GM12864 (cell line): ENCODE data around the gene CASZ1.

Experiments
- DNase-seq: peaks from one replicate; pipeline ENCODE4 v3.0.0-alpha.2; 2011; ENCODE audit warnings: low read depth
- H3K4me3 ChIP-seq: 2 replicates; pipeline ENCODE4 v1.5.1; 2011; ENCODE audit warnings: mild to moderate bottlenecking, low read depth, low read length, control low read depth
- CTCF ChIP-seq: IDR thresholded peaks from 2 replicates; pipeline ENCODE4 v1.5.1; 2011; ENCODE audit warnings: low read depth, mild to moderate bottlenecking, moderate library complexity, low read length, control low read depth, inconsistent platforms; ENCODE audit errors: missing control alignments

CASZ1 gene

GRCh38 chr1:10721381-10722321 is 74.8 kb downstream of the CASZ1 start:
- no peak overlapping the region for H3K4me3 ChIP-seq

DNA sequence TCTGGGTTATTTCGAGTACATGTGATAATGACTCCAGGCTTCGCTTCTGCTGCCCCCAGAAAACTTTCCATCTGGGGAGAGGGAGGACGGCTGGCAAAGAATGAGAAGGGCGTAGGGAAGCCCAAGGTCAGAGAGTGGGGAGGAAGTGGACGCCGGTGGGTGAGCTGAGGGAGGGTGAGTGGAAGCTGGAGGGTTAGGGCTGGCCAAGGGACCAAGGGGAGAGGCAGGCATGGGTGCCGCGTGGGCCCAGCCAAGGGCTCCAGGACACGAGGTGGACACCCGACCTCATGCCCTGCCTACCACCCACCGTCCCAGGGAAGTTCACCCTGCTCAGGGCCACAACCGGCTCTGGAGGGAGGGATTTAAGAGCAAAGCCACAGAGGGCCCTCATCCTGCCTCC is 75.8 kb downstream of the CASZ1 start:
- no peak overlapping the region for H3K4me3 ChIP-seq
- DNase-seq = no peak
- no peak for TF ChIP-seq CTCF

More at GRCh38 chr1:10721381-10722321, 74.8 kb downstream of the CASZ1 start:
- no peak for TF ChIP-seq CTCF
- DNase-seq = no peak

DNA sequence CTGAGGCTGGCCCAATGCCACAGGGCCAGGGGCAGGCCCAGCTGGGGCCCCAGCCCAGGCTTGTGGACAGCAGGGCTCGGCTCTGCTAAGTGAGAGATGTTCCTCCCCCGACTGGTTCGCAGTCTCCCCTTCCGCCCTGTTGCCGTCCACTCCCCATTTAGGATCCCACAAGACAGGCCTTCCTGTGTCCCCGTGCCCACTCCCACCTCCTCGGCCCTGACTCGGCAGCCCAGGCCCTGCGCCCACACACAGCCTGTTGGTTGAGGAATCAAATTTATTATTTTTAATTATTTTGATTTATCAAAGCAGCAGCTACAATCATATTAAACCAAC is 78.4 kb downstream of the CASZ1 start:
- no peak for DNase-seq
- no peak overlapping the region for H3K4me3 ChIP-seq
- no peak for TF ChIP-seq CTCF

- TF ChIP-seq CTCF = no peak
- DNase-seq = no peak
- H3K4me3 ChIP-seq = no peak overlapping the region
Observed at GRCh38 chr1:10717296-10718082, 79.0 kb downstream of the CASZ1 start.

DNA sequence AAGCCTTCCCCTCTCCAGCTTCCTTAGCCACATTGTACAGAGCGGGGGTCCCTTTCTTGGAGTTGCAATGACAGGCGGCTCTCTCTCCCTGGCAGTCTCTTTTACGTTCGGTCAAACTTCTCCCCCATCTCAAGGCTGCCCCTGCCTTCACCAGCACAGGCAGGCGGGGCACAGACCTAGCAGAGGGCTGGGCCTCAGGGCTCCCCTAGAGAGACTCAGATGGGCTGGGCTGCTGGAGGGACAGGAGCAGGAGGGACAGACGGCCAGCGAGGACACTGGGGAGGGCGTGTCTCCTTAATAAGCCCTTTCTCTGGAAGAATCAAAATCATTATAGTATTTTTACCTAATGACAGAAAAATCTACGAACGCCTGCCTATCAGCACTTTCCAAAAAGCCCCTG is 79.6 kb downstream of the CASZ1 start:
- H3K4me3 ChIP-seq = no peak overlapping the region
- no peak for TF ChIP-seq CTCF
- DNase-seq = no peak

GRCh38 chr1:10714337-10715114 is 81.9 kb downstream of the CASZ1 start:
- DNase-seq = no peak
- H3K4me3 ChIP-seq = no peak overlapping the region
- TF ChIP-seq CTCF = no peak
